ENCODE data around the gene YBX2.

DNA sequence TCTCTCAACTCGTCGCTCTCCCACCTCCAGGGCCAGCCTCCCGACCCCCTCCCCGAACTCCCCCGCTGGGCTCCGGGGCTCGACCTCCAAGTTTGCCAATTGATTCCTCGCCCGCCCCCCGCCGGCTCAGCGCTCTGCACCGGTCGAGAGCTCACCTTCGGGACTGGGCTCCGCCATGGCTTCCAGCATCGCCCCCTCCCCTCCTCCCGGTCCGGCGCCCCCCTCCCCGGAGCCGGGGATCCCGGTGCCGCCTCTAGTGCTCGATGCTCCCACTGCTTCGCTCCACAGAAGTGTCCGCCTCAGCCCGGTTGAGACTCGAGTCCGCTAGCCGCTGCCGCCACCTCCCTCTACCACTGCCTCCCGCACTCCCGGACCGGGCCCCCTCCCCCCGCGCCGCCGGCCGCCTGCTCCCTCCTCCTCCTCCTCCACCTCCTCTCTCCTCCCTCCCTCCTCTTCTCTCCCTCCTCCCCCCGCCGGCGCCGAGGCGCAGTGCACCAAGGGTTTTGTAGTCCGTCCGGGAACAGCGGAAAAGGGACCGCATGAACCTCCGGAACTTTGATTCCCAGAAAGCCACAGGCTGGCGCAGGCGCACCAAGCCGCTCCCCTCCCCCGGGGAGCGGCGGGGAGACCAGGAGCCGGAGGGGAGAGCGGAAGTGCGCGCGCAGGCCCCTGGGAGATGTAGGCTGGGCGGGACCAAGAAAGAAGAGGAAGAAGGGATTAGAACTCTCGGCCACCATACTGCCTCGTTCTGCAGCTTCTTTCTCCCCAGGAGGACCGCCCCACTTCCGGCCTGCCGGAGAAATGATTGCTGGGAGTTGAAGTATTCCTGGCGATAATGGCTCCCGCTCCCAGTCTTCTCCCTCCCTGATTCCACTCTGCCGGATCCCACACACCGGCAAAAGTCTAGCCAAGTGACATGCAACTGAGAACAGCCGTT, 55.1 kb downstream of the YBX2 start, which contains the start of gene PHF23:
- TF ChIP-seq POLR2A (IDR thresholded peaks at IDR 0.05; ENCODE audit: low read length): peak; percentile 61
- no peak for TF ChIP-seq GATA1 (IDR thresholded peaks at IDR 0.05; ENCODE audit: low read depth, low read length)
